ENCODE data around the gene PPP1R12B.

DNA sequence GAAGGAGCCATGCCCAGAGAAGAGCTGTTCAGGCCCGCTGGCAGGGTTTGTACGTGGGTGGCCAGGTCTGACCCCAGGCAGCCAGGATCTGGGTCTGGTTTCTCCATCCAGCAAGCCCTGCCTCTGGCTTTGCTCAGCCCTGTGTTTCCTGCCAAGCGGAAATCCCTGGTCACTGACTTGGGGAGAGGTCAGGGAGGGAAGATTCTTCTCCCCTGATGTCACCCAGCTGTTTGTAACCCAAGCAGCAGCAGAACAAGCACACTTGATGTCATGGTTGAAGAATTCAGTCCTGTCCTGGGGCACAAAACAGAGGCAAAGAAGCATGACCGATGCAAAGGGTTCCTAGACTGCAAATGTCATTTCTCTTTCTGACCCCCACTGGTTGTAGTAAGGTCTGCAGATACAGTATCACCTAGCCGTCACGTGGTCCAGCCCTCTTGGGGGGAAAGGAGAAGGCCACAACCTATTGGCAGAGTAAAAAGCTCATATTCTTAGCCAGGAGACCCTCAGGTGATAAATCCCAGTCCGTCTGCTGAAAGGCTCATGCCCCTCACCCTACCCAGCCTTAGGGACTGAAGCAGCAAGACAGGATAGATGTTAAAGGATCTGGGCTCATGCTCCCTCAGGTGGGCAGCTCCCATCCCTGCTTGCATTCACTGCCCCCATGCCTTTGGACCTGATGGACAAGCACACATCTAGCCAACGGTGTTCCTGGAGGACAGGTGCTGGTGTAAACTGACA, 240.9 kb downstream of the PPP1R12B start:
- TF ChIP-seq, protein P1, sequence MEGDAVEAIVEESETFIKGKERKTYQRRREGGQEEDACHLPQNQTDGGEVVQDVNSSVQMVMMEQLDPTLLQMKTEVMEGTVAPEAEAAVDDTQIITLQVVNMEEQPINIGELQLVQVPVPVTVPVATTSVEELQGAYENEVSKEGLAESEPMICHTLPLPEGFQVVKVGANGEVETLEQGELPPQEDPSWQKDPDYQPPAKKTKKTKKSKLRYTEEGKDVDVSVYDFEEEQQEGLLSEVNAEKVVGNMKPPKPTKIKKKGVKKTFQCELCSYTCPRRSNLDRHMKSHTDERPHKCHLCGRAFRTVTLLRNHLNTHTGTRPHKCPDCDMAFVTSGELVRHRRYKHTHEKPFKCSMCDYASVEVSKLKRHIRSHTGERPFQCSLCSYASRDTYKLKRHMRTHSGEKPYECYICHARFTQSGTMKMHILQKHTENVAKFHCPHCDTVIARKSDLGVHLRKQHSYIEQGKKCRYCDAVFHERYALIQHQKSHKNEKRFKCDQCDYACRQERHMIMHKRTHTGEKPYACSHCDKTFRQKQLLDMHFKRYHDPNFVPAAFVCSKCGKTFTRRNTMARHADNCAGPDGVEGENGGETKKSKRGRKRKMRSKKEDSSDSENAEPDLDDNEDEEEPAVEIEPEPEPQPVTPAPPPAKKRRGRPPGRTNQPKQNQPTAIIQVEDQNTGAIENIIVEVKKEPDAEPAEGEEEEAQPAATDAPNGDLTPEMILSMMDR (optimal IDR thresholded peaks at IDR 0.05 in 1 of 3, IDR thresholded peaks at IDR 0.05 in 1 of 3, conservative IDR thresholded peaks at IDR 0.05 in 1 of 3; ENCODE audit: extremely low read depth in 1 of 3, insufficient read depth in 2 of 3, low read length in 3 of 3) = peak in 2 of 3 experiments; percentile 7 to 28
- no peak for TF ChIP-seq EZH2 (IDR thresholded peaks at IDR 0.05; ENCODE audit: low read length)

All from keratinocyte (primary cell).